K562 (cell line): ENCODE results near the gene PLEKHA6.

Experiments used
- BACH1 ChIP-seq: fragments of 200-800 bp; sonication (Bioruptor generic); IDR thresholded peaks from 2 replicates; pipeline ENCODE4 v1.6.1; 2016; ENCODE audit warnings: missing genetic modification characterization, missing compliant biosample characterization
- EGR1 ChIP-seq: fragments of 450-650 bp; conservative IDR thresholded peaks from 2 replicates; pipeline ENCODE4 v1.6.1; 2017; ENCODE audit warnings: mild to moderate bottlenecking
- POLR2A ChIP-seq: fragments of 450-650 bp; conservative IDR thresholded peaks from 2 replicates; pipeline ENCODE4 v1.6.1; 2016
- TAF1 ChIP-seq: IDR thresholded peaks from 2 replicates; pipeline ENCODE4 v1.6.1; 2011; ENCODE audit warnings: mild to moderate bottlenecking, low read length, moderate library complexity; ENCODE audit not compliant: insufficient read depth, control insufficient read depth, severe bottlenecking; ENCODE audit errors: extremely low read depth
- TCF3 ChIP-seq: sonication (generic); formaldehyde crosslinking; IDR thresholded peaks from 2 replicates; pipeline ENCODE4 v1.4.0; 2020; ENCODE audit warnings: mild to moderate bottlenecking, missing genetic modification reagents
- ZBTB1 ChIP-seq: sonication (generic); formaldehyde crosslinking; IDR thresholded peaks from 2 replicates; pipeline ENCODE4 v1.8.1; 2023; ENCODE audit warnings: missing genetic modification reagents, low read depth, mild to moderate bottlenecking, borderline replicate concordance
- ZFP30 ChIP-seq: fragments of 250-450 bp; sonication (Bioruptor Pico); IDR thresholded peaks from 2 replicates; pipeline ENCODE4 v1.8.0; 2022; ENCODE audit warnings: moderate library complexity, mild to moderate bottlenecking, inconsistent platforms, borderline replicate concordance
- TF ChIP-seq, protein P1 (sequence below): fragments of 250-450 bp; sonication (Bioruptor Pico); IDR thresholded peaks from 2 replicates; pipeline ENCODE4 v1.4.0; 2020; ENCODE audit warnings: mild to moderate bottlenecking, moderate library complexity
- TF ChIP-seq, protein P2 (sequence below): sonication (generic); formaldehyde crosslinking; IDR thresholded peaks from 2 replicates; pipeline ENCODE4 v1.8.1; 2023; ENCODE audit warnings: mild to moderate bottlenecking, missing genetic modification reagents, moderate library complexity

DNA sequence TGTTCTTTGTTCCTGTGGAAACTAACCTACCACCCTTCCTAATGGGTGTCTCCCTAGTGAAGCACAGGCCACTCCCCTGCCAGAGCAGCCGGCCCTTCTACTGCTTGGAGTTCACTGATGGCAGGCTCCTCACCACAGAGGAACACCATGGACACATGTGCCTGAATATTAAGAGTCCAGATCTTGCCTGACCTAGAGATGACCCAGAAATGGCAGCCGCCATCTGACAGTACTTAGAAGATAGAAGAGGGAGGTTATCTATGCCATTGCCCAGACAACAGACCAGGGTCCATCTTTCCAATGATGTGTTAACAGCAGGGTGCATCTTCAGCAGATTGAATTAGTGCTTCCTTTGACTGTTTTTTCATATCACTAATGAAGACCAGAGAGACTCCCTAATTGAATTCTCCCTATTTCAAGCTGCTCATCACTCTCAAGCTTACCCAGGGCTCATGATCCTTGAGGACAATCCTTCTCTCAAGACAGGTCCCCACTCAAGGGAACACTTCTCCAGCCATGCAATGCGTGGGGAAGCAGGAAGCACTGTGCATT lies 59.8 kb downstream of the PLEKHA6 start:
- TF ChIP-seq ZFP30 (CRISPR knock-in tag) = no peak
- no peak for TF ChIP-seq TCF3
- TF ChIP-seq EGR1 = no peak
- no peak for TF ChIP-seq ZBTB1 (CRISPR knock-in tag)
- no peak for TF ChIP-seq BACH1 (tag)
- TF ChIP-seq, protein P1, sequence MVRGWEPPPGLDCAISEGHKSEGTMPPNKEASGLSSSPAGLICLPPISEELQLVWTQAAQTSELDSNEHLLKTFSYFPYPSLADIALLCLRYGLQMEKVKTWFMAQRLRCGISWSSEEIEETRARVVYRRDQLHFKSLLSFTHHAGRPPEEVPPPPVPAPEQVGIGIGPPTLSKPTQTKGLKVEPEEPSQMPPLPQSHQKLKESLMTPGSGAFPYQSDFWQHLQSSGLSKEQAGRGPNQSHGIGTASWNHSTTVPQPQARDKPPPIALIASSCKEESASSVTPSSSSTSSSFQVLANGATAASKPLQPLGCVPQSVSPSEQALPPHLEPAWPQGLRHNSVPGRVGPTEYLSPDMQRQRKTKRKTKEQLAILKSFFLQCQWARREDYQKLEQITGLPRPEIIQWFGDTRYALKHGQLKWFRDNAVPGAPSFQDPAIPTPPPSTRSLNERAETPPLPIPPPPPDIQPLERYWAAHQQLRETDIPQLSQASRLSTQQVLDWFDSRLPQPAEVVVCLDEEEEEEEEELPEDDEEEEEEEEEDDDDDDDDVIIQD = no peak
- no peak for TF ChIP-seq POLR2A
- TF ChIP-seq, protein P2, sequence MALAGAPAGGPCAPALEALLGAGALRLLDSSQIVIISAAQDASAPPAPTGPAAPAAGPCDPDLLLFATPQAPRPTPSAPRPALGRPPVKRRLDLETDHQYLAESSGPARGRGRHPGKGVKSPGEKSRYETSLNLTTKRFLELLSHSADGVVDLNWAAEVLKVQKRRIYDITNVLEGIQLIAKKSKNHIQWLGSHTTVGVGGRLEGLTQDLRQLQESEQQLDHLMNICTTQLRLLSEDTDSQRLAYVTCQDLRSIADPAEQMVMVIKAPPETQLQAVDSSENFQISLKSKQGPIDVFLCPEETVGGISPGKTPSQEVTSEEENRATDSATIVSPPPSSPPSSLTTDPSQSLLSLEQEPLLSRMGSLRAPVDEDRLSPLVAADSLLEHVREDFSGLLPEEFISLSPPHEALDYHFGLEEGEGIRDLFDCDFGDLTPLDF = no peak
- TF ChIP-seq TAF1 = no peak
